ENCODE data around the gene SLC40A1. TPM values are rescaled to one million over a fixed set of nuclear protein-coding genes. Genes with fewer than 3 reads are reported as not detected.

The SLC40A1 gene
- total and polyA plus RNA-seq, 2 of the 13 experiments (the other 11 are each of a cell fraction or from before 2014, with no cell fraction given) = 10.6 to 24.9 TPM

DNA sequence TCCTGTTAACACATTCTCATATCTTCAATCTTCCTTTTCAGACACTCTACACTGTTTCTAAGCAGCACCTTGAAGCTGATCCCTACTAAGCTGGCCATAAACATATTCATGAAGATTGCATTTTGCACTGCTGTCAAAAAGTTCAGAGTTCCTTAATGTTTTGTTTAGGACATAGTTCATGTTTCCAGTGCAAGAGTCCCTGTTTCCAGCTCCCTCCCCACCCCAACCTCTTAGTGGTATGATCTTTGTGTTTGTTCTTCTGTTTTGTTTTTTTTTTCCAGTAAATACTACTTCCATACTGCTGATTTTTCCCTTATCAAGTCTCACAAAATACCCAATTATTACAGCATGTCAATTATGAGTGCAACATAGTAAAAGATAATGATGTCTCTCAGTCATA lies 4.1 kb upstream of the SLC40A1 start (continued):
- no peak for TF ChIP-seq RXRB (CRISPR knock-in tag; IDR thresholded peaks at IDR 0.05; ENCODE audit: borderline replicate concordance)
- TF ChIP-seq ZNF510 (CRISPR knock-in tag; IDR thresholded peaks at IDR 0.05; ENCODE audit: low read depth) = no peak

DNA sequence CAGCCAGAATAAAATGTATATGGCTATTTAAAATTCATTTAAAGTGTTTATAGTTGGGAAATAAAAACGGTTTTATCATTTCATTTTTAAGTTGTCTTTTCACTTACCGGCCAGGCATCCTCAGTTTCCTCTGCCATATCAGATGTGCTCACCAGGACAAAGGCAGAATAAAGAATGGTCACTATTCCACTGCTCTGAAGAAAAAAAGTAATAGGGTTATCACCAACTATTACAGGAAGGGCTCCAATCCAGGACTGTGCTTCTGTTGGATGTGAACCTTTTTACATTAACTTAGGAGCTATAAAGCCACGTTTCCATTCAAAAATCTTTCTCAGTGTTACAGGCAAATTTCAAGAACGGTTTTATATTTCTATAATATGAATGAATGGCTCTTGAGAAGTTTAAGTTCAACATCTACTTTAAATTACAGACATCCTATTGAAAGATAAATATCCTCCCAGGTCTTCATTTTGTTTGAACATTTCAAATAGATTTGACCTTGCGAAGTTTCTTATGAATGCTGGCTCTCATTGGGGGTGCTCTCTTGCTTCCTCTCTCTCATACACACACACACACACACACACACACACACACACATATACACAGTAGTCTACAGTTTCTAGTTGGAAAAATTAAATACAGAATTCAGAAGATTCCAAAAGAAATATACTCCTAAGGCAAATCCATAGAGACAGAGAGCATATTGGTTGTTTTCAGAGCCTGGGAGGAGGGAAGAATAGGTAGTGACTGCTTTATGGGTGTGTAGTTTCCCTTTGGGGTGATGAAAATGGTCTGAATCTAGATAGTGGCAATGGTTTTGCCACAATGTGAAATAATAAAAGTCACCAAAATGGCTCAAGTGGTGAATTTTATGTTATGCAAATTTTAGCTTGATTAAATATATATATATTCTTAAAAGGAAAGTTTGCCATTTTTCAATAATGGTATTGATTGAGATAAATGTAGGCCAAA lies 2.9 kb upstream of the SLC40A1 start:
- H4K20me1 ChIP-seq (ENCODE audit: insufficient read depth, low read length) = no peaks in the 10 kb centered on the region
- H3K79me2 ChIP-seq (ENCODE audit: insufficient read depth, low read length) = peaks cover 2% of the 10 kb centered on the region
- no peaks in the 10 kb centered on the region for H3K36me3 ChIP-seq (replicated peaks in 1 of 2; ENCODE audit: control insufficient read depth in 1 of 2, insufficient read depth in 2 of 2, low read length in 2 of 2)
- no peak overlapping the region for H3K9ac ChIP-seq (ENCODE audit: insufficient read depth, low read depth, low read length)
- no peak overlapping the region for H3K4me2 ChIP-seq (ENCODE audit: low read depth, low read length)
- no peak overlapping the region for H3K4me3 ChIP-seq (replicated peaks in 1 of 3; ENCODE audit: insufficient read depth in 1 of 3, low read depth in 2 of 3, low read length in 3 of 3)
- WGBS (ENCODE audit: low lambda C conversion rate) = 62% methylated on average over 5 of the region's 5 CpGs
- H2AFZ ChIP-seq (ENCODE audit: low read length) = no peak overlapping the region
- intact Hi-C loops (cut with micrococcal nuclease; ENCODE audit: unreplicated experiment) = no loop called here
- ATAC-seq (no peak), DNase-seq (ENCODE audit: low spot score) (no peak), FAIRE-seq (no peak)
- TF ChIP-seq ZSCAN25 (CRISPR knock-in tag; IDR thresholded peaks at IDR 0.05) (no peak), MIXL1 (CRISPR knock-in tag; IDR thresholded peaks at IDR 0.05) (no peak), ZNF724P (CRISPR knock-in tag; IDR thresholded peaks at IDR 0.05; ENCODE audit: borderline replicate concordance) (no peak), SOX13 (IDR thresholded peaks at IDR 0.05) (no peak), SOX13 (CRISPR knock-in tag; conservative IDR thresholded peaks at IDR 0.05 in 1 of 2, IDR thresholded peaks at IDR 0.05 in 1 of 2) (no peak), MIER3 (CRISPR knock-in tag; IDR thresholded peaks at IDR 0.05; ENCODE audit: borderline replicate concordance) (no peak), MXI1 (IDR thresholded peaks at IDR 0.05; ENCODE audit: borderline replicate concordance, low read depth, low read length) (no peak), KDM2A (CRISPR knock-in tag; IDR thresholded peaks at IDR 0.05; ENCODE audit: borderline replicate concordance, low read depth) (no peak), BRCA1 (CRISPR knock-in tag; IDR thresholded peaks at IDR 0.05) (no peak), KDM1A (CRISPR knock-in tag; IDR thresholded peaks at IDR 0.05) (no peak), PCBP1 (IDR thresholded peaks at IDR 0.05; ENCODE audit: borderline replicate concordance, low read depth, low read length) (no peak), ZNF367 (CRISPR knock-in tag; IDR thresholded peaks at IDR 0.05; ENCODE audit: borderline replicate concordance) (no peak), RFX1 (IDR thresholded peaks at IDR 0.05) (no peak), NFYB (CRISPR knock-in tag; IDR thresholded peaks at IDR 0.05) (no peak)
- TF ChIP-seq, protein P1, sequence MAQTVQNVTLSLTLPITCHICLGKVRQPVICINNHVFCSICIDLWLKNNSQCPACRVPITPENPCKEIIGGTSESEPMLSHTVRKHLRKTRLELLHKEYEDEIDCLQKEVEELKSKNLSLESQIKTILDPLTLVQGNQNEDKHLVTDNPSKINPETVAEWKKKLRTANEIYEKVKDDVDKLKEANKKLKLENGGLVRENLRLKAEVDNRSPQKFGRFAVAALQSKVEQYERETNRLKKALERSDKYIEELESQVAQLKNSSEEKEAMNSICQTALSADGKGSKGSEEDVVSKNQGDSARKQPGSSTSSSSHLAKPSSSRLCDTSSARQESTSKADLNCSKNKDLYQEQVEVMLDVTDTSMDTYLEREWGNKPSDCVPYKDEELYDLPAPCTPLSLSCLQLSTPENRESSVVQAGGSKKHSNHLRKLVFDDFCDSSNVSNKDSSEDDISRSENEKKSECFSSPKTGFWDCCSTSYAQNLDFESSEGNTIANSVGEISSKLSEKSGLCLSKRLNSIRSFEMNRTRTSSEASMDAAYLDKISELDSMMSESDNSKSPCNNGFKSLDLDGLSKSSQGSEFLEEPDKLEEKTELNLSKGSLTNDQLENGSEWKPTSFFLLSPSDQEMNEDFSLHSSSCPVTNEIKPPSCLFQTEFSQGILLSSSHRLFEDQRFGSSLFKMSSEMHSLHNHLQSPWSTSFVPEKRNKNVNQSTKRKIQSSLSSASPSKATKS (CRISPR knock-in tag; IDR thresholded peaks at IDR 0.05) = no peak
- TF ChIP-seq, protein P2, sequence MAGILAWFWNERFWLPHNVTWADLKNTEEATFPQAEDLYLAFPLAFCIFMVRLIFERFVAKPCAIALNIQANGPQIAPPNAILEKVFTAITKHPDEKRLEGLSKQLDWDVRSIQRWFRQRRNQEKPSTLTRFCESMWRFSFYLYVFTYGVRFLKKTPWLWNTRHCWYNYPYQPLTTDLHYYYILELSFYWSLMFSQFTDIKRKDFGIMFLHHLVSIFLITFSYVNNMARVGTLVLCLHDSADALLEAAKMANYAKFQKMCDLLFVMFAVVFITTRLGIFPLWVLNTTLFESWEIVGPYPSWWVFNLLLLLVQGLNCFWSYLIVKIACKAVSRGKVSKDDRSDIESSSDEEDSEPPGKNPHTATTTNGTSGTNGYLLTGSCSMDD (CRISPR knock-in tag; IDR thresholded peaks at IDR 0.05) = no peak
- BruUV-seq (replicated peaks) = no TSS peak
- no peak overlapping the region for H3K27ac ChIP-seq (ENCODE audit: extremely low read length, insufficient read depth, low read length)
- peaks cover 0 to 11% of the 10 kb centered on the region in 2 experiments; a peak in 2 of 5 replicates for H3K27me3 ChIP-seq (ENCODE audit: control insufficient read depth in 1 of 2, insufficient read depth in 2 of 2, low read length in 2 of 2)
- ChIA-PET CTCF (ENCODE audit: low intra/inter-chr PET ratio, low total read pairs) (no interaction called here), POLR2A (no interaction called here)
- peaks cover 44% of the 10 kb centered on the region for H3K4me1 ChIP-seq (ENCODE audit: insufficient read depth, low read length)
- no peaks in the 10 kb centered on the region for H3K9me3 ChIP-seq (ENCODE audit: low read length)
- in situ Hi-C loops (cut with HindIII; ENCODE audit: extremely low pct_ligation_motif_present, low pct_unique_long_range_greater_than_20kb) = no loop called here
